IMR-90 (cell line): Measurements from ENCODE around the gene SRRM2. TPM values are rescaled to one million over a fixed set of nuclear protein-coding genes. Genes with fewer than 3 reads are reported as not detected.

Experiments
- ATAC-seq: fragments of 200-7000 bp; cut with Tn5 transposase; 2 replicates; pipeline ENCODE4 v1.9.1; 2020; ENCODE audit warnings: low read depth, mild to moderate bottlenecking, moderate library complexity
- BruUV-seq: library from RNA; stranded (reverse); fragments of 400-500 nt; replicated peaks from 2 replicates; lab custom pipeline; 2021; lab: Mats Ljungman, UMichigan
- CTCF ChIA-PET: fragments of 300-600 bp; formaldehyde crosslinking; extraction: SDS; loops from one replicate; lab custom pipeline; 2021; ENCODE audit warnings: antibody characterized with exemption; lab: Yijun Ruan, JAX
- POLR2A ChIA-PET: fragments of 300-600 bp; sonication (Branson Sonifier 250); formaldehyde crosslinking; loops from one replicate; lab custom pipeline; 2022; ENCODE audit warnings: antibody characterized with exemption; ENCODE audit not compliant: unreplicated experiment; lab: Charles Lee
- DNase-seq: peaks from one replicate; pipeline ENCODE4 v3.0.0; 2013
- H2AFZ ChIP-seq: replicated peaks from 2 replicates; pipeline ENCODE3; 2013; ENCODE audit warnings: low read length, mild to moderate bottlenecking; ENCODE audit not compliant: poor library complexity
- H2AK5ac ChIP-seq: 2 replicates; pipeline ENCODE4 v1.6.1; 2013; ENCODE audit warnings: low read depth, low read length, inconsistent platforms
- H2AK9ac ChIP-seq: replicated peaks from 2 replicates; pipeline ENCODE3; 2013; ENCODE audit warnings: mild to moderate bottlenecking, low read depth, low read length, moderate library complexity; ENCODE audit not compliant: poor library complexity
- H2BK120ac ChIP-seq: 2 replicates; pipeline ENCODE4 v1.6.1; 2013; ENCODE audit warnings: low read depth, low read length, inconsistent platforms
- H2BK15ac ChIP-seq: 3 replicates; pipeline ENCODE4 v1.6.1; 2013; ENCODE audit warnings: low read depth, low read length, inconsistent platforms
- H2BK20ac ChIP-seq: 2 replicates; pipeline ENCODE4 v1.6.1; 2013; ENCODE audit warnings: low read depth, mild to moderate bottlenecking, inconsistent platforms, low read length, moderate library complexity
- H2BK5ac ChIP-seq: 2 replicates; pipeline ENCODE4 v1.6.1; 2013; ENCODE audit warnings: mild to moderate bottlenecking, low read depth, low read length, inconsistent platforms; ENCODE audit not compliant: poor library complexity, severe bottlenecking
- H3K14ac ChIP-seq: replicated peaks from 2 replicates; pipeline ENCODE4 v1.6.1; 2013; ENCODE audit warnings: low read depth, low read length, inconsistent platforms
- H3K18ac ChIP-seq: 2 replicates; pipeline ENCODE4 v1.6.1; 2013; ENCODE audit warnings: low read depth, low read length, control low read depth
- H3K23ac ChIP-seq: 2 replicates; pipeline ENCODE4 v1.6.1; 2013; ENCODE audit warnings: low read depth, low read length, inconsistent platforms
- H3K27ac ChIP-seq: 2 replicates; pipeline ENCODE4 v1.5.1; 2013; ENCODE audit warnings: mild to moderate bottlenecking, control low read depth, low read length; ENCODE audit not compliant: insufficient read depth
- H3K27me3 ChIP-seq: 2 replicates; pipeline ENCODE4 v1.6.1; 2013; ENCODE audit warnings: low read length; ENCODE audit not compliant: control insufficient read depth, insufficient read depth
- H3K36me3 ChIP-seq: 2 replicates; pipeline ENCODE4 v1.6.1; 2013; ENCODE audit warnings: low read length, mixed read lengths; ENCODE audit not compliant: control insufficient read depth, insufficient read depth
- H3K4ac ChIP-seq: 2 replicates; pipeline ENCODE4 v1.6.1; 2013; ENCODE audit warnings: low read depth, low read length, inconsistent platforms
- H3K4me1 ChIP-seq: 2 replicates; pipeline ENCODE4 v1.6.1; 2013; ENCODE audit warnings: low read length, mixed read lengths; ENCODE audit not compliant: control insufficient read depth, insufficient read depth
- H3K4me2 ChIP-seq: 2 replicates; pipeline ENCODE4 v1.6.1; 2013; ENCODE audit warnings: low read depth, mild to moderate bottlenecking, control low read depth, low read length, moderate library complexity
- H3K4me3 ChIP-seq: 2 replicates; pipeline ENCODE4 v1.5.1; 2013; ENCODE audit warnings: low read depth, mild to moderate bottlenecking, control low read depth, low read length, moderate library complexity; ENCODE audit not compliant: insufficient read depth
- H3K56ac ChIP-seq: 2 replicates; pipeline ENCODE4 v1.6.1; 2013; ENCODE audit warnings: low read length, inconsistent platforms; ENCODE audit not compliant: insufficient read depth; ENCODE audit errors: extremely low read depth
- H3K79me1 ChIP-seq, 2 experiments: 2 replicates each; pipeline ENCODE4 v1.6.1; 2013; ENCODE audit warnings: low read length in 2 of 2, inconsistent platforms in 1 of 2, low read depth in 1 of 2
- H3K9ac ChIP-seq: 2 replicates; pipeline ENCODE4 v1.6.1; 2013; ENCODE audit warnings: low read depth, low read length, control low read depth
- H3K9me1 ChIP-seq: 2 replicates; pipeline ENCODE4 v1.6.1; 2013; ENCODE audit warnings: low read length, inconsistent platforms; ENCODE audit not compliant: insufficient read depth
- H3K9me3 ChIP-seq: 2 replicates; pipeline ENCODE4 v1.6.1; 2013; ENCODE audit warnings: low read length; ENCODE audit not compliant: control insufficient read depth, insufficient read depth
- H4K20me1 ChIP-seq: 2 replicates; pipeline ENCODE4 v1.6.1; 2013; ENCODE audit warnings: low read length, inconsistent platforms; ENCODE audit not compliant: insufficient read depth
- H4K5ac ChIP-seq: 2 replicates; pipeline ENCODE4 v1.6.1; 2013; ENCODE audit warnings: mild to moderate bottlenecking, low read depth, low read length, control low read depth
- H4K8ac ChIP-seq, 2 experiments: 2 replicates each; pipeline ENCODE4 v1.6.1; 2013; ENCODE audit warnings: low read depth in 2 of 2, low read length in 2 of 2, control low read depth in 1 of 2, inconsistent platforms in 1 of 2
- H4K91ac ChIP-seq: 2 replicates; pipeline ENCODE4 v1.6.1; 2013; ENCODE audit warnings: low read depth, low read length, inconsistent platforms; ENCODE audit not compliant: insufficient read depth
- ELK1 ChIP-seq: fragments of 150-350 bp; IDR thresholded peaks from 2 replicates; pipeline ENCODE4 v1.6.1; 2016; ENCODE audit warnings: low read depth, mild to moderate bottlenecking, low read length, moderate library complexity, borderline replicate concordance
- WGBS, 2 experiments: methylation state at CpG; one replicate each; pipeline versions ENCODE4 v1.1.5 to v1.1.7; 2013; ENCODE audit warnings: missing lambda C conversion rate in 2 of 2; ENCODE audit not compliant: insufficient read length in 1 of 2; ENCODE audit errors: extremely low coverage in 2 of 2; 5-methylcytosine and 5-hydroxymethylcytosine counted together
- dilution Hi-C: fragments of 300-500 bp; cut with HindIII; formaldehyde crosslinking; loops from one replicate; pipeline ENCODE4 v1.14.3; 2018; ENCODE audit warnings: low sequenced_read_pairs; ENCODE audit not compliant: unreplicated experiment
- in situ Hi-C: fragments of 300-500 bp; cut with MboI; formaldehyde crosslinking; loops from 3 replicates; pipeline ENCODE4 v1.14.3; 2019; ENCODE audit warnings: low sequenced_read_pairs, inconsistent platforms, mixed read lengths
- intact Hi-C: fragments of 100-400 bp; cut with micrococcal nuclease; formaldehyde crosslinking; loops from 2 replicates; pipeline ENCODE4 v1.10.0; 2022
- polyA plus RNA-seq, 3 experiments: library from polyadenylated mRNA; depleted of rRNA; stranded (reverse); fragments of >200 nt; gene quantifications; 2 replicates each; pipeline ENCODE4 v1.2.3, GENCODE V29; 2012; ENCODE audit warnings: low replicate concordance in 1 of 3
- total RNA-seq: library from RNA; depleted of rRNA; stranded (reverse); fragments of >200 nt; gene quantifications from 2 replicates; pipeline ENCODE4 v1.2.3, GENCODE V29; 2012

Gene SRRM2
- total and polyA plus RNA-seq, 2 of the 4 experiments (the other 2 are of a cell fraction) = 20.3 to 300 TPM

GRCh38 chr16:2728034-2728433, 24.4 kb upstream of the SRRM2 start:
- no peak overlapping the region for H2BK120ac ChIP-seq
- no peaks in the 10 kb centered on the region for H3K79me1 ChIP-seq
- ChIA-PET POLR2A (no interaction called here), CTCF (no interaction called here)
- no peak overlapping the region for H2BK20ac ChIP-seq
- in situ Hi-C loops (no loop called here), dilution Hi-C loops (no loop called here), intact Hi-C loops (no loop called here)
- no peak overlapping the region for H2AK9ac ChIP-seq
- no peak for ATAC-seq
- H3K23ac ChIP-seq = no peak overlapping the region
- H3K4me3 ChIP-seq = no peak overlapping the region
- no peaks in the 10 kb centered on the region for H3K4me1 ChIP-seq
- H4K91ac ChIP-seq = no peak overlapping the region
- no peak overlapping the region for H4K5ac ChIP-seq
- H3K36me3 ChIP-seq = no peaks in the 10 kb centered on the region
- H3K9me3 ChIP-seq = no peaks in the 10 kb centered on the region
- no peak overlapping the region for H4K8ac ChIP-seq
- no peaks in the 10 kb centered on the region for H3K9me1 ChIP-seq
- H3K27ac ChIP-seq = no peak overlapping the region
- H4K20me1 ChIP-seq = no peaks in the 10 kb centered on the region
- no peak overlapping the region for H3K14ac ChIP-seq
- H3K27me3 ChIP-seq = peaks cover 13% of the 10 kb centered on the region
- no peak overlapping the region for H2BK5ac ChIP-seq
- TF ChIP-seq ELK1 = no peak
- no peak overlapping the region for H2BK15ac ChIP-seq
- H2AFZ ChIP-seq = no peak overlapping the region
- no TSS peak for BruUV-seq
- H3K9ac ChIP-seq = no peak overlapping the region
- no peak overlapping the region for H3K18ac ChIP-seq
- no peak overlapping the region for H2AK5ac ChIP-seq
- no peak overlapping the region for H3K56ac ChIP-seq
- no peak for DNase-seq
- no CpG with 5 or more reads among the region's 7 CpGs for WGBS, 2 experiments
- no peak overlapping the region for H3K4me2 ChIP-seq
- no peak overlapping the region for H3K4ac ChIP-seq
